K562 (cell line): Measurements from ENCODE around the gene FSTL4. TPM values are rescaled to one million over a fixed set of nuclear protein-coding genes. Genes with fewer than 3 reads are reported as not detected.

Source experiments
- ATAC-seq: fragments of 200-7000 bp; cut with Tn5 transposase; 3 replicates; pipeline ENCODE4 v1.9.1; 2020; ENCODE audit warnings: moderate library complexity
- BruUV-seq: library from RNA; stranded (reverse); fragments of 400-500 nt; replicated peaks from 2 replicates; lab custom pipeline; 2021; lab: Mats Ljungman, UMichigan
- CTCF ChIA-PET: fragments of 300-600 bp; formaldehyde crosslinking; extraction: SDS; loops from one replicate; lab custom pipeline; 2021; ENCODE audit warnings: low intra/inter-chr PET ratio; lab: Yijun Ruan, JAX
- POLR2A ChIA-PET: fragments of 300-600, 350-650 bp; sonication (Branson Sonifier 250); formaldehyde crosslinking; extraction: SDS; loops from one replicate; lab custom pipeline; 2021; ENCODE audit warnings: antibody characterized with exemption, inconsistent platforms; lab: Yijun Ruan, JAX
- DNase-seq, 4 experiments: peaks; one replicate each; pipeline versions ENCODE4 v3.0.0 to v3.0.0-alpha.2; 2011 to 2018; ENCODE audit warnings: low spot score in 3 of 4, mixed read lengths in 3 of 4; ENCODE audit errors: extremely low read depth in 1 of 4
- FAIRE-seq: peaks from 2 replicates; lab custom pipeline; 2011; peaks lifted over from hg19 to GRCh38; lab: Jason Lieb, UNC
- H2AFZ ChIP-seq: 2 replicates; pipeline ENCODE4 v1.6.0; 2011; ENCODE audit warnings: low read depth, low read length, control low read depth, inconsistent platforms
- H3K27ac ChIP-seq: fragments of 200-600 bp; 3 replicates; pipeline ENCODE4 v1.8.0; 2011; ENCODE audit warnings: low read depth, mild to moderate bottlenecking, control low read depth, inconsistent platforms, low read length, moderate library complexity, mixed read lengths; ENCODE audit errors: extremely low read depth
- H3K27me3 ChIP-seq, 2 experiments: fragments of 300-600 bp in 1 of 2; 2 replicates in 1 of 2; 3 replicates in 1 of 2; pipeline versions ENCODE4 v1.6.0 to v1.8.0; 2011; ENCODE audit warnings: inconsistent platforms in 2 of 2, low read length in 2 of 2, mild to moderate bottlenecking in 1 of 2, mixed read lengths in 1 of 2, moderate library complexity in 1 of 2; ENCODE audit not compliant: control insufficient read depth in 2 of 2, insufficient read depth in 2 of 2
- H3K36me3 ChIP-seq: fragments of 300-600 bp; 3 replicates; pipeline ENCODE4 v1.8.0; 2011; ENCODE audit warnings: mild to moderate bottlenecking, low read length, inconsistent platforms; ENCODE audit not compliant: control insufficient read depth, insufficient read depth
- H3K4me1 ChIP-seq, 2 experiments: fragments of 200-600 bp in 1 of 2; replicated peaks in 1 of 2; 2 replicates in 1 of 2; 3 replicates in 1 of 2; pipeline versions ENCODE4 v1.5.1 to v1.8.0; 2011; ENCODE audit warnings: inconsistent platforms in 2 of 2, low read length in 2 of 2, mild to moderate bottlenecking in 1 of 2, mixed read lengths in 1 of 2, moderate library complexity in 1 of 2; ENCODE audit not compliant: control insufficient read depth in 2 of 2, insufficient read depth in 2 of 2
- H3K4me2 ChIP-seq: 2 replicates; pipeline ENCODE4 v1.6.1; 2011; ENCODE audit warnings: low read length, control low read depth, inconsistent platforms, mixed read lengths; ENCODE audit not compliant: insufficient read depth
- H3K4me3 ChIP-seq: fragments of 200-600 bp; sonication (generic), shearing (Covaris generic); 2 replicates; pipeline ENCODE4 v1.5.1; 2016; ENCODE audit warnings: control low read depth, inconsistent platforms
- H3K79me2 ChIP-seq: fragments of 200-600 bp; 3 replicates; pipeline ENCODE4 v1.8.0; 2011; ENCODE audit warnings: low read length, inconsistent platforms; ENCODE audit not compliant: control insufficient read depth, insufficient read depth
- H3K9ac ChIP-seq, 2 experiments: 2 replicates each; pipeline versions ENCODE4 v1.6.0 to v1.6.1; 2011; ENCODE audit warnings: low read depth in 2 of 2, low read length in 2 of 2, control low read depth in 1 of 2, inconsistent platforms in 1 of 2, mild to moderate bottlenecking in 1 of 2, mixed read lengths in 1 of 2; ENCODE audit not compliant: insufficient read depth in 1 of 2
- H3K9me1 ChIP-seq: one replicate; pipeline ENCODE4 v1.6.0; 2011; ENCODE audit warnings: inconsistent platforms, mild to moderate bottlenecking, low read length, moderate library complexity; ENCODE audit not compliant: control insufficient read depth, insufficient read depth
- H3K9me3 ChIP-seq: replicated peaks from 2 replicates; pipeline ENCODE4 v1.5.1; 2011; ENCODE audit warnings: low read depth, low read length, inconsistent platforms; ENCODE audit not compliant: control insufficient read depth, insufficient read depth
- H4K20me1 ChIP-seq: replicated peaks from 2 replicates; pipeline ENCODE4 v1.6.1; 2011; ENCODE audit warnings: low read length, inconsistent platforms, mixed read lengths; ENCODE audit not compliant: control insufficient read depth, insufficient read depth
- CREM ChIP-seq: IDR thresholded peaks from 2 replicates; pipeline ENCODE4 v1.6.1; 2014; ENCODE audit warnings: antibody characterized with exemption, low read depth
- KDM5B ChIP-seq: fragments of 200-600 bp; sonication (generic); IDR thresholded peaks from 2 replicates; pipeline ENCODE4 v1.6.1; 2012; ENCODE audit warnings: low read depth, mild to moderate bottlenecking, moderate library complexity, low read length, control low read depth, inconsistent platforms; ENCODE audit not compliant: insufficient replicate concordance
- SMAD4 ChIP-seq: fragments of 250-450 bp; sonication (Bioruptor Pico); conservative IDR thresholded peaks from 2 replicates; pipeline ENCODE4 v1.8.0; 2021; ENCODE audit warnings: inconsistent platforms, mild to moderate bottlenecking, moderate library complexity
- ZNF436 ChIP-seq: fragments of 250-450, 450-650 bp; sonication (Bioruptor Pico); formaldehyde crosslinking; IDR thresholded peaks from 2 replicates; pipeline ENCODE4 v1.7.0; 2020; ENCODE audit warnings: mild to moderate bottlenecking
- WGBS: fragments of 100-300 bp; shearing (Covaris generic); methylation state at CpG from one replicate; pipeline ENCODE4 v1.1.6; 2016; ENCODE audit warnings: low coverage, mixed read lengths; ENCODE audit not compliant: insufficient coverage; ENCODE audit errors: missing lambda C conversion rate; 5-methylcytosine and 5-hydroxymethylcytosine counted together
- in situ Hi-C: fragments of 300-500 bp; cut with MboI; formaldehyde crosslinking; loops from 4 replicates; pipeline ENCODE4 v1.15.0; 2018; ENCODE audit warnings: inconsistent platforms, mixed read lengths
- intact Hi-C: fragments of 100-400 bp; cut with micrococcal nuclease; formaldehyde crosslinking; loops from 2 replicates; pipeline ENCODE4 v1.14.2; 2022
- polyA plus RNA-seq, 8 experiments: library from polyadenylated mRNA; depleted of rRNA in 4 of 8; stranded (reverse) in 5 of 8; unstranded in 3 of 8; fragments of >200 nt; fragmentation: Nextera tagmentation in 2 of 8; fragmentation: Illumina TruSeq in 1 of 8; extraction: Ambion mirVana in 2 of 8; extraction: Trizol in 1 of 8; gene quantifications; 2 replicates each; pipeline versions ENCODE4 v1.2.1 to v1.2.3, GENCODE V29; 2011 to 2014; ENCODE audit warnings: inconsistent platforms in 1 of 8, missing spikeins in 1 of 8
- total RNA-seq, 7 experiments: library from RNA; depleted of rRNA in 6 of 7; stranded (reverse); fragments of >200 nt in 6 of 7; fragmentation: Illumina TruSeq in 2 of 7; extraction: Trizol in 2 of 7; gene quantifications; 2 replicates each; pipeline versions ENCODE4 v1.2.1 to v1.2.3, GENCODE V29; 2011 to 2021; ENCODE audit warnings: low replicate concordance in 1 of 7
- TF ChIP-seq, protein P1 (sequence below): fragments of 250-450 bp; sonication (Bioruptor Pico); IDR thresholded peaks from 2 replicates; pipeline ENCODE4 v1.9.0; 2021; ENCODE audit warnings: mild to moderate bottlenecking, inconsistent platforms
- TF ChIP-seq, protein P2 (sequence below): fragments of 250-450 bp; sonication (Bioruptor Pico); IDR thresholded peaks from 2 replicates; pipeline ENCODE4 v1.8.0; 2021; ENCODE audit warnings: moderate library complexity, mild to moderate bottlenecking, inconsistent platforms

FSTL4 gene
- total and polyA plus RNA-seq, 9 of the 15 experiments (the other 6 are each of a cell fraction or from before 2014, with no cell fraction given): 0.08 to 0.18 (median 0.10) TPM; not detected in 5

DNA sequence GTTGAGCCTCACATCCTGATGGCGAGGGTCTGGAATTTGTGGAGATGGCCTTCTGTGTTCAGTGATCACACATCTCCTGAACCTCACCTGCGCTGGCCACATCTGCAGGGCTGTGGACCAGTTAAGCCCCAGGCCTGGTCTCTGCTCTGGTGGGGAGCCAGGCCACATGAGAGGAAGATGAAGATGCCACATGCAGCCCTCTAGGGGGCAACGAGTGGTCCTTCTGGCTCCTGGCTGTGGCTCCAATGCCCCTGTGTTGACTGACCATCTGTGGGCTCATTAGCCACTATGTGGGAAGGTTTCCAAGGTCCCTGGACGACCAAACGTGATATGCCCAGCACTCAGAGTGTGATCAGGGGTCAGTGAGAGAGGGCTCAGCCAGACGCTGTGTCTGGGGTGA lies 357.5 kb downstream of the FSTL4 start:
- Histone ChIP-seq H3K9me1 (no peaks in the 10 kb centered on the region), H3K4me1 (peaks cover under 1 to 4% of the 10 kb centered on the region in 2 experiments; a peak in 3 of 5 replicates), H3K79me2 (no peaks in the 10 kb centered on the region), H3K9ac (no peak overlapping the region), H3K9me3 (no peaks in the 10 kb centered on the region), H4K20me1 (0 out of 2 replicates have a peak, but pooled peaks cover 14% of the 10 kb centered on the region), H3K4me3 (no peak overlapping the region), H3K36me3 (no peaks in the 10 kb centered on the region), H2AFZ (no peak overlapping the region), H3K27ac (no peak overlapping the region), H3K4me2 (no peak overlapping the region), H3K27me3 (peaks cover 26 to 56% of the 10 kb centered on the region in 2 experiments; a peak in 4 of 5 replicates)
- no peak for ATAC-seq
- intact Hi-C loops: no loop called here
- ChIA-PET CTCF (no interaction called here), POLR2A (interaction anchor here (0.6 kb wide), 1 partner anchor 1883 kb away, joined by 3 read pairs; no protein-coding TSS in a partner anchor)
- in situ Hi-C loops: no loop called here
- FAIRE-seq: no peak
- WGBS: 1% methylated on average over 6 of the region's 6 CpGs
- TF ChIP-seq, protein P1, sequence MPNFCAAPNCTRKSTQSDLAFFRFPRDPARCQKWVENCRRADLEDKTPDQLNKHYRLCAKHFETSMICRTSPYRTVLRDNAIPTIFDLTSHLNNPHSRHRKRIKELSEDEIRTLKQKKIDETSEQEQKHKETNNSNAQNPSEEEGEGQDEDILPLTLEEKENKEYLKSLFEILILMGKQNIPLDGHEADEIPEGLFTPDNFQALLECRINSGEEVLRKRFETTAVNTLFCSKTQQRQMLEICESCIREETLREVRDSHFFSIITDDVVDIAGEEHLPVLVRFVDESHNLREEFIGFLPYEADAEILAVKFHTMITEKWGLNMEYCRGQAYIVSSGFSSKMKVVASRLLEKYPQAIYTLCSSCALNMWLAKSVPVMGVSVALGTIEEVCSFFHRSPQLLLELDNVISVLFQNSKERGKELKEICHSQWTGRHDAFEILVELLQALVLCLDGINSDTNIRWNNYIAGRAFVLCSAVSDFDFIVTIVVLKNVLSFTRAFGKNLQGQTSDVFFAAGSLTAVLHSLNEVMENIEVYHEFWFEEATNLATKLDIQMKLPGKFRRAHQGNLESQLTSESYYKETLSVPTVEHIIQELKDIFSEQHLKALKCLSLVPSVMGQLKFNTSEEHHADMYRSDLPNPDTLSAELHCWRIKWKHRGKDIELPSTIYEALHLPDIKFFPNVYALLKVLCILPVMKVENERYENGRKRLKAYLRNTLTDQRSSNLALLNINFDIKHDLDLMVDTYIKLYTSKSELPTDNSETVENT: no peak
- TF ChIP-seq KDM5B (no peak), ZNF436 (no peak), CREM (no peak), SMAD4 (CRISPR knock-in tag) (no peak)
- TF ChIP-seq, protein P2, sequence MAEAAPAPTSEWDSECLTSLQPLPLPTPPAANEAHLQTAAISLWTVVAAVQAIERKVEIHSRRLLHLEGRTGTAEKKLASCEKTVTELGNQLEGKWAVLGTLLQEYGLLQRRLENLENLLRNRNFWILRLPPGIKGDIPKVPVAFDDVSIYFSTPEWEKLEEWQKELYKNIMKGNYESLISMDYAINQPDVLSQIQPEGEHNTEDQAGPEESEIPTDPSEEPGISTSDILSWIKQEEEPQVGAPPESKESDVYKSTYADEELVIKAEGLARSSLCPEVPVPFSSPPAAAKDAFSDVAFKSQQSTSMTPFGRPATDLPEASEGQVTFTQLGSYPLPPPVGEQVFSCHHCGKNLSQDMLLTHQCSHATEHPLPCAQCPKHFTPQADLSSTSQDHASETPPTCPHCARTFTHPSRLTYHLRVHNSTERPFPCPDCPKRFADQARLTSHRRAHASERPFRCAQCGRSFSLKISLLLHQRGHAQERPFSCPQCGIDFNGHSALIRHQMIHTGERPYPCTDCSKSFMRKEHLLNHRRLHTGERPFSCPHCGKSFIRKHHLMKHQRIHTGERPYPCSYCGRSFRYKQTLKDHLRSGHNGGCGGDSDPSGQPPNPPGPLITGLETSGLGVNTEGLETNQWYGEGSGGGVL (CRISPR knock-in tag): no peak
- DNase-seq: no peak
- BruUV-seq: no TSS peak
